Activated naive CD8-positive, alpha-beta T cell treated with anti-CD3 and anti-CD28 coated beads for 36 hours (primary cell): ENCODE data around the gene SERINC2. TPM values are rescaled to one million over a fixed set of nuclear protein-coding genes. Genes with fewer than 3 reads are reported as not detected.
"Not testable (repeated sequence)": the region's sequence is repeated elsewhere in the genome, so short reads cannot be mapped to it uniquely, and the experiment has no call there.

Source experiments
- DNase-seq: peaks from one replicate; pipeline ENCODE4 v3.0.0; 2021
- H3K27ac Mint-ChIP-seq: one replicate; pipeline ENCODE4 v1.8.0; 2022; ENCODE audit warnings: mild to moderate bottlenecking, moderate library complexity, mixed read lengths
- H3K27me3 Mint-ChIP-seq: one replicate; pipeline ENCODE4 v1.8.0; 2022; ENCODE audit warnings: mild to moderate bottlenecking, mixed read lengths
- H3K36me3 Mint-ChIP-seq: one replicate; pipeline ENCODE4 v1.8.0; 2021; ENCODE audit warnings: mild to moderate bottlenecking, mixed read lengths
- H3K4me1 Mint-ChIP-seq: one replicate; pipeline ENCODE4 v1.8.0; 2021; ENCODE audit warnings: mixed read lengths
- H3K4me3 Mint-ChIP-seq: one replicate; pipeline ENCODE4 v1.8.0; 2022; ENCODE audit warnings: mild to moderate bottlenecking, moderate library complexity, mixed read lengths
- H3K9me3 Mint-ChIP-seq: one replicate; pipeline ENCODE4 v1.8.0; 2022; ENCODE audit warnings: mixed read lengths
- total RNA-seq, 2 experiments: library from RNA; stranded (reverse); gene quantifications; one replicate each; pipeline ENCODE4 v1.2.3, GENCODE V29; 2021

SERINC2 gene
- total RNA-seq, 2 experiments from 2014 or later: 0.16 TPM; not detected in 1

DNA sequence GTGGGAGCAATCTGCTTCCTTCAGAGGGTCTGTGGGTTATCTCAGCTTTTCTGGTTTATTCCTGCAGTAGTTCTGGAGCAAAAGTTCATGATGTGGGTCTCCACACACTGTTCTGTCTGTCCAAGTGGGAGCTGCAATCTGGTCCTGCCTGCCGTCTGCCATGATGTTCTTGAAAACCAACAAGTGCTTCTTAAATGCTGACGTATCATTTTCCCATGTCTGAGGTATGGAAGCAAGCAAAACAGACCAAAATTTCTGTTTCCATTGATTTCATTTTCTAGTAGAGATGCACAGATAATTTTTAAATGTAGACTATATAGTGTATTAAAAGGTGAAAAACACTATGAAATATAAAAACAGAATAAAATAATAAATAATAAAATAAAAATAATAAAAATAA, 65.2 kb downstream of the SERINC2 start:
- H3K4me3 Mint-ChIP-seq: no peak overlapping the region
- DNase-seq: no peak
- H3K27me3 Mint-ChIP-seq: peaks cover 8% of the 10 kb centered on the region
- H3K4me1 Mint-ChIP-seq: no peaks in the 10 kb centered on the region
- H3K9me3 Mint-ChIP-seq: peaks cover 5% of the 10 kb centered on the region
- H3K36me3 Mint-ChIP-seq: no peaks in the 10 kb centered on the region
- no peak overlapping the region for H3K27ac Mint-ChIP-seq

DNA sequence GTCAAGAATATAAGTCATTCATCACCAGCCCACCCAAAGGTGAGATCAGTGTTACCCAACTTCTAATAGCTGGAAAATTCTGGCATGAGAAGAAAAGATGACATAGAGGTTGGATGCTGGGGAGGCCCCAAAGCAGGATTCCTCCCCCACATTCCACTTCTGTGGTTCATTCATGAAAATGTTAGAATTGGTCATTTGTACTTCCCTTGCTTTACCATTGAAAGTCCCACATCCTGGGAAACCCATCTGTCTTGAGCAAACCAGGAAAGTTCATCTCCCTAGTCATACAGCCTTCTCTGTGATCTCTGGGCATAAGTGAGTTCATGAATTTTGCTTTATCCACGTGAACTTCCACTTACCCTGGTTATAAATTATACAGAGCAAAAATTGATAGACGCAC, 66.8 kb downstream of the SERINC2 start:
- H3K36me3 Mint-ChIP-seq: no peaks in the 10 kb centered on the region
- H3K4me3 Mint-ChIP-seq: no peak overlapping the region
- peaks cover 5% of the 10 kb centered on the region for H3K9me3 Mint-ChIP-seq

DNA sequence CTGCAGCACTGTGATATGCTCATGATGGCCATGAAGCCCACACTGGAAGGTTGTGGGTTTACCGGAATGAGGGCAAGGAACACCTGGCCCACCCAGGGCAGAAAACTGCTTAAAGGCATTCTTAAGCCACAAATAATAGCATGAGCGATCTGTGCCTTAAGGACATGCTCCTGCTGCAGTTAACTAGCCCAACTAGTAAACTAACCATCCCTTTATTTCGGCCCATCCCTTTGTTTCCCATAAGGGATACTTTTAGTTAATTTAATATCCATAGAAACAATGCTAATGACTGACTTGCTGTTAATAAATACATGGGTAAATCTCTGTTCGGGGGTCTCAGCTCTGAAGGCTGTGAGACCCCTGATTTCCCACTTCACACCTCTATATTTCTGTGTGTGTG, 67.4 kb downstream of the SERINC2 start:
- not testable (repeated sequence) for H3K4me3 Mint-ChIP-seq, H3K4me1 Mint-ChIP-seq, H3K9me3 Mint-ChIP-seq, H3K27me3 Mint-ChIP-seq, H3K27ac Mint-ChIP-seq, DNase-seq, H3K36me3 Mint-ChIP-seq

More for the DNA sequence above, 66.8 kb downstream of the SERINC2 start:
- peaks cover 4% of the 10 kb centered on the region for H3K27me3 Mint-ChIP-seq
- no peaks in the 10 kb centered on the region for H3K4me1 Mint-ChIP-seq
- DNase-seq: no peak
- no peak overlapping the region for H3K27ac Mint-ChIP-seq

DNA sequence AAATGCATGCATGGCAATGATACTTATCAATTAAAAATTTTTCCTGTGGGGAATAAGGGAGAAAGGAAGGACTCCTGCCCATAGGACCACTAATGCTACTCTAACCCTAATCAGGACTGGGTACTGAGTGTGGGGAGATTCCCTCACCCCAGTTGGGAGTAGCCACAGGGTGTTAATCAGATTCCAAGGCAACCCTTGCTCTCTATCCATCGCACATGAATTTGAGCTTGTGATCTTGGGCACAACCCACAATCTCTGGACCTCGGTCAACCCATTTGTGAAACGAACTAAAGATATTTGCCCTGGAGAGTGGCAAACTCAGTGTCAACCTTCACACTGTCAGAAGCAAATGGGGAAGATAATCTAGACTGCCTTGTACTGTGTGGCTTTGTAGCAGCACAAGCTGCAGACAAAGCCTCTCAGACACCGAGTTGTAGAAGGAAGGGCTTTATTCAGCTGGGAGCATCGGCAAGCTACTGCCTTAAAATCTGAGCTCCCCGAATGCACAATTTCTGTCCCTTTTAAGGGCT, 69.5 kb downstream of the SERINC2 start:
- H3K4me1 Mint-ChIP-seq: no peaks in the 10 kb centered on the region
- DNase-seq: no peak
- peaks cover 5% of the 10 kb centered on the region for H3K9me3 Mint-ChIP-seq
- H3K27ac Mint-ChIP-seq: no peak overlapping the region
- no peak overlapping the region for H3K4me3 Mint-ChIP-seq
- H3K27me3 Mint-ChIP-seq: peaks cover 4% of the 10 kb centered on the region
- H3K36me3 Mint-ChIP-seq: no peaks in the 10 kb centered on the region

DNA sequence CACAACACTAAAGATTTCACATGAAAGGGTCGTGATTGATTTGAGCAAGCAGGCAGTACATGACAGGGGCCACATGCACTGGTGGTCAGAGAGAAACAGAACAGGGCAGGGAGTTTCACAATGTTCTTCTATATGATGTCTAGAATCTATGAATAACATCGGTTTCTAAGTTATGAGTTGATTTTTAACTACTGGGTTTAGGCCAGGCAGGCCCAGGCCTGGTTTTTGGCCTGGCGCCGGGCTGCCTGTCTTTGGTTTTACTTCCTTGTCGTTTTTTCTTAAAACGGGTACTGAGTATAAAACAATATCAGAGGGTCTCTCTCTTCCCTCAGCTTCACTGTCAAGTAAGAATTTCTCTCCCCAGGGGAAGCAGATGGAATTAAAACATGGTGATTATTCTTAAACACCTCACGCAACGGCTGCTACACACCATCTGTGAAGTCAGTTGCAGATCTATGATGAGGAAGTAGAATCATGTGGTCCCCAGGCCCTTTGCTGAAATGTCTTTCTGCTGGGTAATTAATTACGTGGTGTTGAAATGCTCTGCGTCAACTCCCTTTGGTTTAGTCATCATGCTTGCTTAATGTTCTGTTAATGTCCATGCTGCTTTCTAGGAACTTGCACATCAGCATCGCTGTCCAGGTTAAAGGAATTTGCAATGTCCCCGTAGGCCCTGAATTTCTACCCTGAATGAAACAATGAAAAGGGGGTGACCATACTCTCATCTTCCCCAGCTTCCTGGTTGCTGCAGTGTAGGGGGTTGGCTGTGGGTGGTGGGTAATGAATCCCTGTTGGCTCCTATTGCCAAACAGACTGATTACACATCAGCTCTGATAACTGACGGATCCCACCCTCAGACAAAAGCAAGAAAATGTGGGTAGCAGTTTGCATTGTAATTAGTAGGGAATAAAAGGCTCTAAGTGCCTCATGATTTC, 70.3 kb downstream of the SERINC2 start:
- Mint-ChIP-seq H3K9me3 (peaks cover 5% of the 10 kb centered on the region), H3K4me3 (no peak overlapping the region), H3K36me3 (no peaks in the 10 kb centered on the region), H3K27ac (no peak overlapping the region), H3K4me1 (no peaks in the 10 kb centered on the region), H3K27me3 (peaks cover 4% of the 10 kb centered on the region)
- DNase-seq: no peak

Other genes starting within 250 kb of the SERINC2 start
- not detected for gene NKAIN1, start 173.3 kb upstream of the SERINC2 start, total RNA-seq
- 100 to 1,000 TPM; 114 to 121 TPM for gene SNRNP40, start 116.4 kb upstream of the SERINC2 start, total RNA-seq
- gene ZCCHC17, start 116.2 kb upstream of the SERINC2 start, total RNA-seq: 10 to 100 TPM; 33.0 to 34.2 TPM
- gene FABP3, start 40.1 kb upstream of the SERINC2 start, total RNA-seq: not detected
- gene TINAGL1, start 163.3 kb downstream of the SERINC2 start, total RNA-seq: not detected
- not detected for gene HCRTR1, start 204.5 kb downstream of the SERINC2 start, total RNA-seq
- 10 to 100 TPM; 61.4 to 61.6 TPM for gene PEF1, start 231.7 kb downstream of the SERINC2 start, total RNA-seq